Nephron progenitor cell (in vitro differentiated cells): ENCODE results near the gene AQP12B.
"Not testable (repeated sequence)": the region's sequence is repeated elsewhere in the genome, so short reads cannot be mapped to it uniquely, and the experiment has no call there.

Source experiments
- DNase-seq: peaks from one replicate; pipeline ENCODE4 v3.0.0; 2021
- H3K27ac Mint-ChIP-seq: 2 replicates; pipeline ENCODE4 v1.8.0; 2021; ENCODE audit warnings: mild to moderate bottlenecking, moderate library complexity, mixed read lengths
- H3K27me3 Mint-ChIP-seq: 2 replicates; pipeline ENCODE4 v1.8.0; 2021; ENCODE audit warnings: mild to moderate bottlenecking, low read depth, mixed read lengths; ENCODE audit not compliant: poor library complexity
- H3K36me3 Mint-ChIP-seq: 2 replicates; pipeline ENCODE4 v1.8.0; 2021; ENCODE audit warnings: low read depth, mixed read lengths
- H3K4me1 Mint-ChIP-seq: 2 replicates; pipeline ENCODE4 v1.8.0; 2021; ENCODE audit warnings: mixed read lengths
- H3K4me3 Mint-ChIP-seq: 2 replicates; pipeline ENCODE4 v1.8.0; 2021; ENCODE audit warnings: mild to moderate bottlenecking, moderate library complexity, mixed read lengths
- H3K9me3 Mint-ChIP-seq: 2 replicates; pipeline ENCODE4 v1.8.0; 2021; ENCODE audit warnings: mild to moderate bottlenecking, moderate library complexity, mixed read lengths
- CTCF ChIP-seq: fragments of 200-600 bp; sonication (generic); IDR thresholded peaks from 2 replicates; pipeline ENCODE4 v1.5.0; 2021; ENCODE audit warnings: antibody characterized with exemption

The AQP12B gene

GRCh38 chr2:240664622-240665021, 18.1 kb downstream of the AQP12B start:
- H3K36me3 Mint-ChIP-seq = no peaks in the 10 kb centered on the region
- no peaks in the 10 kb centered on the region for H3K4me1 Mint-ChIP-seq
- no peak for TF ChIP-seq CTCF
- H3K27me3 Mint-ChIP-seq = peaks cover 78% of the 10 kb centered on the region
- H3K9me3 Mint-ChIP-seq = peaks cover 41% of the 10 kb centered on the region
- DNase-seq = no peak
- no peak overlapping the region for H3K4me3 Mint-ChIP-seq
- H3K27ac Mint-ChIP-seq = no peak overlapping the region

- Mint-ChIP-seq H3K4me3 (no peak overlapping the region), H3K4me1 (no peaks in the 10 kb centered on the region), H3K36me3 (no peaks in the 10 kb centered on the region), H3K27ac (no peak overlapping the region), H3K9me3 (peaks cover 41% of the 10 kb centered on the region), H3K27me3 (peaks cover 81% of the 10 kb centered on the region)
- TF ChIP-seq CTCF = peak; percentile 9
- no peak for DNase-seq
These were observed 19.0 kb downstream of the AQP12B start for GRCh38 chr2:240663546-240664190.

GRCh38 chr2:240662681-240663080, 20.0 kb downstream of the AQP12B start:
- no peaks in the 10 kb centered on the region for H3K36me3 Mint-ChIP-seq
- TF ChIP-seq CTCF = no peak
- H3K4me1 Mint-ChIP-seq = no peaks in the 10 kb centered on the region
- no peak overlapping the region for H3K27ac Mint-ChIP-seq
- peaks cover 88% of the 10 kb centered on the region for H3K27me3 Mint-ChIP-seq
- no peak for DNase-seq
- no peak overlapping the region for H3K4me3 Mint-ChIP-seq
- H3K9me3 Mint-ChIP-seq = peaks cover 41% of the 10 kb centered on the region

GRCh38 chr2:240659883-240660282, 22.8 kb downstream of the AQP12B start:
- peaks cover 34% of the 10 kb centered on the region for H3K9me3 Mint-ChIP-seq
- peaks cover 93% of the 10 kb centered on the region for H3K27me3 Mint-ChIP-seq
- DNase-seq = not testable (repeated sequence)

GRCh38 chr2:240655931-240656886, 26.5 kb downstream of the AQP12B start:
- Mint-ChIP-seq H3K27me3 (peaks cover 87% of the 10 kb centered on the region), H3K4me3 (no peak overlapping the region), H3K9me3 (peaks cover 38% of the 10 kb centered on the region), H3K4me1 (no peaks in the 10 kb centered on the region), H3K36me3 (no peaks in the 10 kb centered on the region), H3K27ac (no peak overlapping the region)
- no peak for DNase-seq
- no peak for TF ChIP-seq CTCF

More at GRCh38 chr2:240659883-240660282, 22.8 kb downstream of the AQP12B start:
- not testable (repeated sequence) for H3K36me3 Mint-ChIP-seq, H3K27ac Mint-ChIP-seq, H3K4me1 Mint-ChIP-seq, H3K4me3 Mint-ChIP-seq

GRCh38 chr2:240651185-240651584, 31.5 kb downstream of the AQP12B start:
- Mint-ChIP-seq H3K4me3 (no peak overlapping the region), H3K36me3 (no peaks in the 10 kb centered on the region), H3K9me3 (peaks cover 35% of the 10 kb centered on the region), H3K27me3 (peaks cover 78% of the 10 kb centered on the region), H3K4me1 (peaks cover 20% of the 10 kb centered on the region), H3K27ac (no peak overlapping the region)
- no peak for DNase-seq
- no peak for TF ChIP-seq CTCF
